HCT116 (cell line): ENCODE results near the gene CACNA1C. TPM values are rescaled to one million over a fixed set of nuclear protein-coding genes. Genes with fewer than 3 reads are reported as not detected.

Experiments
- ATAC-seq: fragments of 200-7000 bp; cut with Tn5 transposase; 2 replicates; pipeline ENCODE4 v1.9.1; 2020; ENCODE audit warnings: mild to moderate bottlenecking, moderate library complexity
- BruUV-seq: library from RNA; stranded (reverse); fragments of 400-500 nt; replicated peaks from 2 replicates; lab custom pipeline; 2021; lab: Mats Ljungman, UMichigan
- CTCF ChIA-PET: fragments of 300-600 bp; sonication (Branson Sonifier 250); formaldehyde crosslinking; loops from one replicate; lab custom pipeline; 2021; ENCODE audit warnings: antibody characterized with exemption; lab: Charles Lee
- POLR2A ChIA-PET: fragments of 300-600, 350-600 bp; sonication (Branson Sonifier 250); formaldehyde crosslinking; loops from one replicate; lab custom pipeline; 2021; ENCODE audit warnings: antibody characterized with exemption; lab: Charles Lee
- RAD21 ChIA-PET, 2 experiments: fragments of 300-600 bp; sonication (Branson Sonifier 250); formaldehyde crosslinking; loops; one replicate each; lab custom pipeline; 2023; ENCODE audit warnings: low total read pairs in 2 of 2; ENCODE audit not compliant: uncharacterized antibody in 2 of 2, unreplicated experiment in 2 of 2, low non-redundant PET in 1 of 2; lab: Charles Lee
- DNase-seq: peaks from one replicate; pipeline ENCODE4 v3.0.0-alpha.2; 2010; ENCODE audit warnings: low read depth, low spot score
- H2AFZ ChIP-seq: fragments of 200-600 bp; shearing (Covaris generic), sonication (generic); 2 replicates; pipeline ENCODE4 v1.6.1; 2017; ENCODE audit warnings: low read depth, mixed run types, mixed read lengths, antibody characterized with exemption, low read length; ENCODE audit not compliant: poor library complexity, severe bottlenecking
- H3K27ac ChIP-seq: 2 replicates; pipeline ENCODE4 v1.5.1; 2012; ENCODE audit warnings: low read depth, low read length
- H3K27me3 ChIP-seq: fragments of 200-600 bp; sonication (generic); 2 replicates; pipeline ENCODE4 v1.6.1; 2016; ENCODE audit warnings: mixed run types, low read length, mixed read lengths; ENCODE audit not compliant: insufficient read depth
- H3K36me3 ChIP-seq, 2 experiments: fragments of 200-500 bp in 1 of 2; fragments of 200-600 bp in 1 of 2; sonication (Bioruptor generic) in 1 of 2; sonication (generic) in 1 of 2; 2 replicates each; pipeline versions ENCODE4 v1.5.1 to v1.6.1; 2014 to 2016; ENCODE audit warnings: low read length in 2 of 2, inconsistent platforms in 1 of 2, mixed read lengths in 1 of 2, mixed run types in 1 of 2; ENCODE audit not compliant: insufficient read depth in 2 of 2, control insufficient read depth in 1 of 2
- H3K4me1 ChIP-seq, 2 experiments: fragments of 200-600 bp in 1 of 2; sonication (generic) in 1 of 2; 2 replicates each; pipeline versions ENCODE4 v1.5.1 to v1.6.1; 2012 to 2017; ENCODE audit warnings: low read length in 2 of 2, inconsistent platforms in 1 of 2, mild to moderate bottlenecking in 1 of 2, mixed read lengths in 1 of 2, mixed run types in 1 of 2, moderate library complexity in 1 of 2; ENCODE audit not compliant: insufficient read depth in 2 of 2, control insufficient read depth in 1 of 2
- H3K4me2 ChIP-seq: fragments of 200-600 bp; sonication (generic); 2 replicates; pipeline ENCODE4 v1.6.1; 2017; ENCODE audit warnings: mixed run types, low read length, mixed read lengths
- H3K4me3 ChIP-seq, 2 experiments: fragments of 200-600 bp in 1 of 2; sonication (generic) in 1 of 2; replicated peaks in 1 of 2; 2 replicates each; pipeline ENCODE4 v1.5.1; 2011 to 2016; ENCODE audit warnings: low read length in 2 of 2, control low read depth in 1 of 2, low read depth in 1 of 2, mild to moderate bottlenecking in 1 of 2, mixed read lengths in 1 of 2, mixed run types in 1 of 2
- H3K79me2 ChIP-seq: fragments of 200-600 bp; sonication (generic); 2 replicates; pipeline ENCODE4 v1.6.1; 2017; ENCODE audit warnings: mild to moderate bottlenecking, mixed run types, low read length, moderate library complexity, mixed read lengths; ENCODE audit not compliant: insufficient read depth
- H3K9ac ChIP-seq: fragments of 200-600 bp; sonication (generic); 2 replicates; pipeline ENCODE4 v1.6.1; 2016; ENCODE audit warnings: low read length, mixed read lengths
- H3K9me2 ChIP-seq: fragments of 200-600 bp; sonication (generic), shearing (Covaris generic); 2 replicates; pipeline ENCODE4 v1.6.1; 2017; ENCODE audit warnings: mixed run types, mild to moderate bottlenecking, moderate library complexity; ENCODE audit not compliant: insufficient read depth
- H3K9me3 ChIP-seq, 2 experiments: fragments of 200-500 bp in 1 of 2; fragments of 200-600 bp in 1 of 2; sonication (Bioruptor generic) in 1 of 2; sonication (generic) in 1 of 2; 2 replicates each; pipeline ENCODE4 v1.6.1; 2014 to 2017; ENCODE audit warnings: low read length in 2 of 2, mixed read lengths in 2 of 2, inconsistent platforms in 1 of 2, low read depth in 1 of 2, mild to moderate bottlenecking in 1 of 2, mixed run types in 1 of 2, moderate library complexity in 1 of 2; ENCODE audit not compliant: control insufficient read depth in 1 of 2, insufficient read depth in 1 of 2
- H4K20me1 ChIP-seq: fragments of 200-600 bp; sonication (generic), shearing (Covaris generic); 2 replicates; pipeline ENCODE4 v1.6.1; 2017; ENCODE audit warnings: mixed run types, mild to moderate bottlenecking, moderate library complexity; ENCODE audit not compliant: insufficient read depth
- CBX3 ChIP-seq: IDR thresholded peaks from 2 replicates; pipeline ENCODE4 v1.6.1; 2012; ENCODE audit warnings: low read depth
- CEBPB ChIP-seq: IDR thresholded peaks from 2 replicates; pipeline ENCODE4 v1.6.1; 2012; ENCODE audit warnings: low read depth
- EGR1 ChIP-seq: IDR thresholded peaks from 2 replicates; pipeline ENCODE4 v1.6.1; 2012; ENCODE audit warnings: low read depth
- ELF1 ChIP-seq: IDR thresholded peaks from 2 replicates; pipeline ENCODE4 v1.6.1; 2012; ENCODE audit warnings: low read depth, borderline replicate concordance
- EZH2phosphoT487 ChIP-seq: fragments of 200-600 bp; IDR thresholded peaks from 2 replicates; pipeline ENCODE4 v1.6.1; 2018; ENCODE audit warnings: antibody characterized with exemption, borderline replicate concordance
- FOSL1 ChIP-seq: IDR thresholded peaks from 2 replicates; pipeline ENCODE4 v1.6.1; 2012; ENCODE audit warnings: low read depth
- MAX ChIP-seq: IDR thresholded peaks from 2 replicates; pipeline ENCODE4 v1.6.1; 2012
- RAD21 ChIP-seq: IDR thresholded peaks from 2 replicates; pipeline ENCODE4 v1.6.1; 2012; ENCODE audit warnings: low read depth, mild to moderate bottlenecking
- REST ChIP-seq: IDR thresholded peaks from 2 replicates; pipeline ENCODE4 v1.6.1; 2012; ENCODE audit warnings: low read depth
- SIN3A ChIP-seq: IDR thresholded peaks from 2 replicates; pipeline ENCODE4 v1.6.1; 2012; ENCODE audit warnings: low read depth
- SP1 ChIP-seq: IDR thresholded peaks from 2 replicates; pipeline ENCODE4 v1.6.1; 2012; ENCODE audit warnings: low read depth
- SRF ChIP-seq: IDR thresholded peaks from 2 replicates; pipeline ENCODE4 v1.6.1; 2012; ENCODE audit warnings: low read depth
- ZFX ChIP-seq: fragments of 450-650 bp; IDR thresholded peaks from 2 replicates; pipeline ENCODE4 v1.6.1; 2017
- ZNF274 ChIP-seq: fragments of 200-500 bp; sonication (Bioruptor generic); IDR thresholded peaks from 2 replicates; pipeline ENCODE4 v1.6.1; 2014; ENCODE audit warnings: mild to moderate bottlenecking, low read depth, low read length, inconsistent platforms
- intact Hi-C: fragments of 100-400 bp; cut with micrococcal nuclease; formaldehyde crosslinking; loops from 2 replicates; pipeline ENCODE4 v1.10.0; 2022
- total RNA-seq: library from RNA; stranded (reverse); gene quantifications from one replicate; pipeline ENCODE4 v1.2.1, GENCODE V29; 2021; ENCODE audit not compliant: unreplicated experiment
- TF ChIP-seq, protein P1 (sequence below), 3 experiments: fragments of 200-600 bp in 1 of 3; sonication (generic) in 1 of 3; IDR thresholded peaks in 2 of 3; conservative IDR thresholded peaks in 1 of 3; 2 replicates each; pipeline ENCODE4 v1.5.1; 2012 to 2017; ENCODE audit warnings: low read depth in 2 of 3, low read length in 2 of 3, antibody characterized with exemption in 1 of 3, borderline replicate concordance in 1 of 3, control low read depth in 1 of 3, mild to moderate bottlenecking in 1 of 3, mixed read lengths in 1 of 3, mixed run types in 1 of 3, moderate library complexity in 1 of 3; ENCODE audit not compliant: insufficient read depth in 1 of 3

CACNA1C gene
- total RNA-seq, 1 experiment from 2014 or later, result 0.05 TPM

- peaks cover 29% of the 10 kb centered on the region for H3K27me3 ChIP-seq
- H3K4me2 ChIP-seq, result no peak overlapping the region
- no peak overlapping the region for H3K9ac ChIP-seq
- CTCF ChIA-PET, result no interaction called here
- BruUV-seq, result no TSS peak
- RAD21 ChIA-PET, result no interaction called here
- no peak for ATAC-seq
- no peak overlapping the region for H2AFZ ChIP-seq
- H3K27ac ChIP-seq, result no peak overlapping the region
- POLR2A ChIA-PET, result no interaction called here
- H3K9me2 ChIP-seq, result no peaks in the 10 kb centered on the region
- no peaks in the 10 kb centered on the region for H3K4me1 ChIP-seq
- no peak overlapping the region for H3K4me3 ChIP-seq
- no peaks in the 10 kb centered on the region for H3K36me3 ChIP-seq
- no peak for TF ChIP-seq CEBPB
- no peak for TF ChIP-seq CBX3
- no peak for TF ChIP-seq ZNF274
- no peak for TF ChIP-seq ELF1
- TF ChIP-seq EZH2phosphoT487, result no peak
- TF ChIP-seq MAX, result no peak
- no peak for TF ChIP-seq REST
- TF ChIP-seq, protein P1, sequence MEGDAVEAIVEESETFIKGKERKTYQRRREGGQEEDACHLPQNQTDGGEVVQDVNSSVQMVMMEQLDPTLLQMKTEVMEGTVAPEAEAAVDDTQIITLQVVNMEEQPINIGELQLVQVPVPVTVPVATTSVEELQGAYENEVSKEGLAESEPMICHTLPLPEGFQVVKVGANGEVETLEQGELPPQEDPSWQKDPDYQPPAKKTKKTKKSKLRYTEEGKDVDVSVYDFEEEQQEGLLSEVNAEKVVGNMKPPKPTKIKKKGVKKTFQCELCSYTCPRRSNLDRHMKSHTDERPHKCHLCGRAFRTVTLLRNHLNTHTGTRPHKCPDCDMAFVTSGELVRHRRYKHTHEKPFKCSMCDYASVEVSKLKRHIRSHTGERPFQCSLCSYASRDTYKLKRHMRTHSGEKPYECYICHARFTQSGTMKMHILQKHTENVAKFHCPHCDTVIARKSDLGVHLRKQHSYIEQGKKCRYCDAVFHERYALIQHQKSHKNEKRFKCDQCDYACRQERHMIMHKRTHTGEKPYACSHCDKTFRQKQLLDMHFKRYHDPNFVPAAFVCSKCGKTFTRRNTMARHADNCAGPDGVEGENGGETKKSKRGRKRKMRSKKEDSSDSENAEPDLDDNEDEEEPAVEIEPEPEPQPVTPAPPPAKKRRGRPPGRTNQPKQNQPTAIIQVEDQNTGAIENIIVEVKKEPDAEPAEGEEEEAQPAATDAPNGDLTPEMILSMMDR (IDR thresholded peaks at IDR 0.05 in 2 of 3, conservative IDR thresholded peaks at IDR 0.05 in 1 of 3; ENCODE audit: borderline replicate concordance in 1 of 3, insufficient read depth in 1 of 3, low read depth in 2 of 3, low read length in 2 of 3), result no peak
- no peak for TF ChIP-seq SP1
- no peak for TF ChIP-seq EGR1
- TF ChIP-seq ZFX, result no peak
- no peak for TF ChIP-seq FOSL1
- TF ChIP-seq RAD21, result no peak
- TF ChIP-seq SIN3A, result no peak
- no peak for TF ChIP-seq SRF
- no peaks in the 10 kb centered on the region for H3K79me2 ChIP-seq
- no peaks in the 10 kb centered on the region for H3K9me3 ChIP-seq
- H4K20me1 ChIP-seq, result no peaks in the 10 kb centered on the region
- DNase-seq, result no peak
- intact Hi-C loops, result no loop called here
These were observed 410.9 kb downstream of the CACNA1C start for GRCh38 chr12:2463719-2464118.
